Measurements from ENCODE around the gene CELSR1.

The CELSR1 gene

GRCh38 chr22:46320716-46321386, 216.6 kb downstream of the CELSR1 start:
- H2BK15ac ChIP-seq (replicated peaks; ENCODE audit: low read depth): no peak overlapping the region
- no peak overlapping the region for H3K4me2 ChIP-seq (ENCODE audit: low read length)
- H3K27ac ChIP-seq (ENCODE audit: low read depth, low read length): no peak overlapping the region
- H4K8ac ChIP-seq (ENCODE audit: low read depth, low read length): no peak overlapping the region
- no CpG with 5 or more reads among the region's 20 CpGs for WGBS (ENCODE audit: extremely low coverage, insufficient coverage, low lambda C conversion rate)
- no peak overlapping the region for H2AK5ac ChIP-seq (ENCODE audit: low read length)
- H3K4me1 ChIP-seq (ENCODE audit: control insufficient read depth, low read depth, low read length): no peaks in the 10 kb centered on the region
- H3K79me2 ChIP-seq (ENCODE audit: control insufficient read depth, insufficient read depth, low read length): peaks cover 2% of the 10 kb centered on the region
- no peak overlapping the region for H2BK120ac ChIP-seq (ENCODE audit: low read depth, low read length)
- no peak overlapping the region for H4K5ac ChIP-seq (ENCODE audit: low read length)
- no peak overlapping the region for H3K18ac ChIP-seq (ENCODE audit: low read length)
- peaks cover 25% of the 10 kb centered on the region for H3K36me3 ChIP-seq (ENCODE audit: control insufficient read depth, insufficient read depth, low read length)
- H3K27me3 ChIP-seq (ENCODE audit: insufficient read depth, low read length, poor library complexity): no peaks in the 10 kb centered on the region
- H3K4me3 ChIP-seq (ENCODE audit: low read length): no peak overlapping the region
- H3K23ac ChIP-seq (ENCODE audit: low read length): no peak overlapping the region
- H3K9ac ChIP-seq (ENCODE audit: low read length): no peak overlapping the region
- no peak overlapping the region for H3K4ac ChIP-seq (ENCODE audit: low read depth, low read length)
- no peak for DNase-seq
- no peak overlapping the region for H2BK5ac ChIP-seq (ENCODE audit: low read length)
- H3K79me1 ChIP-seq (ENCODE audit: low read length): peaks cover 13% of the 10 kb centered on the region
- no peak overlapping the region for H3K56ac ChIP-seq (ENCODE audit: low read length)

- Histone ChIP-seq H4K8ac (ENCODE audit: low read depth, low read length) (no peak overlapping the region), H3K79me2 (ENCODE audit: control insufficient read depth, insufficient read depth, low read length) (peaks cover 2% of the 10 kb centered on the region), H2BK15ac (replicated peaks; ENCODE audit: low read depth) (no peak overlapping the region), H3K36me3 (ENCODE audit: control insufficient read depth, insufficient read depth, low read length) (peaks cover 25% of the 10 kb centered on the region), H3K4me1 (ENCODE audit: control insufficient read depth, low read depth, low read length) (no peaks in the 10 kb centered on the region), H3K27ac (ENCODE audit: low read depth, low read length) (no peak overlapping the region), H3K4ac (ENCODE audit: low read depth, low read length) (no peak overlapping the region), H2BK5ac (ENCODE audit: low read length) (no peak overlapping the region), H3K4me3 (ENCODE audit: low read length) (no peak overlapping the region), H2AK5ac (ENCODE audit: low read length) (no peak overlapping the region), H3K9ac (ENCODE audit: low read length) (no peak overlapping the region), H2BK120ac (ENCODE audit: low read depth, low read length) (no peak overlapping the region), H3K27me3 (ENCODE audit: insufficient read depth, low read length, poor library complexity) (no peaks in the 10 kb centered on the region), H3K18ac (ENCODE audit: low read length) (no peak overlapping the region), H3K4me2 (ENCODE audit: low read length) (no peak overlapping the region), H3K23ac (ENCODE audit: low read length) (no peak overlapping the region), H3K79me1 (ENCODE audit: low read length) (peaks cover 13% of the 10 kb centered on the region), H4K5ac (ENCODE audit: low read length) (no peak overlapping the region), H3K56ac (ENCODE audit: low read length) (no peak overlapping the region)
- WGBS (ENCODE audit: extremely low coverage, insufficient coverage, low lambda C conversion rate): no CpG with 5 or more reads among the region's 14 CpGs
- no peak for DNase-seq
These were observed 217.2 kb downstream of the CELSR1 start for GRCh38 chr22:46320166-46320710.

- Histone ChIP-seq H3K36me3 (ENCODE audit: control insufficient read depth, insufficient read depth, low read length) (peaks cover 25% of the 10 kb centered on the region), H3K56ac (ENCODE audit: low read length) (no peak overlapping the region), H3K79me2 (ENCODE audit: control insufficient read depth, insufficient read depth, low read length) (peaks cover 2% of the 10 kb centered on the region), H3K4me2 (ENCODE audit: low read length) (no peak overlapping the region), H4K5ac (ENCODE audit: low read length) (no peak overlapping the region), H3K18ac (ENCODE audit: low read length) (no peak overlapping the region), H2BK120ac (ENCODE audit: low read depth, low read length) (no peak overlapping the region), H3K27ac (ENCODE audit: low read depth, low read length) (no peak overlapping the region), H4K8ac (ENCODE audit: low read depth, low read length) (no peak overlapping the region), H2BK5ac (ENCODE audit: low read length) (no peak overlapping the region), H2AK5ac (ENCODE audit: low read length) (no peak overlapping the region), H3K4ac (ENCODE audit: low read depth, low read length) (no peak overlapping the region), H3K9ac (ENCODE audit: low read length) (no peak overlapping the region), H3K79me1 (ENCODE audit: low read length) (peaks cover 13% of the 10 kb centered on the region), H3K4me1 (ENCODE audit: control insufficient read depth, low read depth, low read length) (no peaks in the 10 kb centered on the region), H3K27me3 (ENCODE audit: insufficient read depth, low read length, poor library complexity) (no peaks in the 10 kb centered on the region), H3K4me3 (ENCODE audit: low read length) (no peak overlapping the region), H2BK15ac (replicated peaks; ENCODE audit: low read depth) (no peak overlapping the region), H3K23ac (ENCODE audit: low read length) (no peak overlapping the region)
- no CpG with 5 or more reads among the region's 10 CpGs for WGBS (ENCODE audit: extremely low coverage, insufficient coverage, low lambda C conversion rate)
- DNase-seq: no peak
These were observed 218.1 kb downstream of the CELSR1 start for GRCh38 chr22:46319319-46319718.

- Histone ChIP-seq H3K18ac (ENCODE audit: low read length) (no peak overlapping the region), H3K23ac (ENCODE audit: low read length) (no peak overlapping the region), H3K79me1 (ENCODE audit: low read length) (peaks cover 11% of the 10 kb centered on the region), H2BK15ac (replicated peaks; ENCODE audit: low read depth) (no peak overlapping the region), H3K4me1 (ENCODE audit: control insufficient read depth, low read depth, low read length) (no peaks in the 10 kb centered on the region), H3K79me2 (ENCODE audit: control insufficient read depth, insufficient read depth, low read length) (peaks cover 2% of the 10 kb centered on the region), H3K56ac (ENCODE audit: low read length) (no peak overlapping the region), H2AK5ac (ENCODE audit: low read length) (no peak overlapping the region), H3K4me3 (ENCODE audit: low read length) (no peak overlapping the region), H3K4me2 (ENCODE audit: low read length) (no peak overlapping the region), H3K9ac (ENCODE audit: low read length) (no peak overlapping the region), H4K5ac (ENCODE audit: low read length) (no peak overlapping the region), H2BK120ac (ENCODE audit: low read depth, low read length) (no peak overlapping the region), H3K27ac (ENCODE audit: low read depth, low read length) (no peak overlapping the region), H3K4ac (ENCODE audit: low read depth, low read length) (no peak overlapping the region), H3K27me3 (ENCODE audit: insufficient read depth, low read length, poor library complexity) (no peaks in the 10 kb centered on the region), H3K36me3 (ENCODE audit: control insufficient read depth, insufficient read depth, low read length) (peaks cover 25% of the 10 kb centered on the region), H2BK5ac (ENCODE audit: low read length) (no peak overlapping the region), H4K8ac (ENCODE audit: low read depth, low read length) (no peak overlapping the region)
- WGBS (ENCODE audit: extremely low coverage, insufficient coverage, low lambda C conversion rate): no CpG with 5 or more reads among the region's 15 CpGs
- DNase-seq: no peak
These were observed 218.8 kb downstream of the CELSR1 start for GRCh38 chr22:46318576-46318975.

- no peak overlapping the region for H2BK5ac ChIP-seq (ENCODE audit: low read length)
- peaks cover 2% of the 10 kb centered on the region for H3K79me2 ChIP-seq (ENCODE audit: control insufficient read depth, insufficient read depth, low read length)
- H3K23ac ChIP-seq (ENCODE audit: low read length): no peak overlapping the region
- no peak overlapping the region for H4K5ac ChIP-seq (ENCODE audit: low read length)
- no peak overlapping the region for H3K27ac ChIP-seq (ENCODE audit: low read depth, low read length)
- no peak overlapping the region for H3K56ac ChIP-seq (ENCODE audit: low read length)
- no peak for DNase-seq
- H4K8ac ChIP-seq (ENCODE audit: low read depth, low read length): no peak overlapping the region
- no peak overlapping the region for H3K4ac ChIP-seq (ENCODE audit: low read depth, low read length)
- no peak overlapping the region for H3K9ac ChIP-seq (ENCODE audit: low read length)
- H3K27me3 ChIP-seq (ENCODE audit: insufficient read depth, low read length, poor library complexity): no peaks in the 10 kb centered on the region
- H3K4me2 ChIP-seq (ENCODE audit: low read length): no peak overlapping the region
- no peak overlapping the region for H2BK15ac ChIP-seq (replicated peaks; ENCODE audit: low read depth)
- no CpG with 5 or more reads among the region's 20 CpGs for WGBS (ENCODE audit: extremely low coverage, insufficient coverage, low lambda C conversion rate)
- no peak overlapping the region for H2AK5ac ChIP-seq (ENCODE audit: low read length)
- no peak overlapping the region for H2BK120ac ChIP-seq (ENCODE audit: low read depth, low read length)
- peaks cover 11% of the 10 kb centered on the region for H3K79me1 ChIP-seq (ENCODE audit: low read length)
- no peak overlapping the region for H3K4me3 ChIP-seq (ENCODE audit: low read length)
- H3K18ac ChIP-seq (ENCODE audit: low read length): no peak overlapping the region
- no peaks in the 10 kb centered on the region for H3K4me1 ChIP-seq (ENCODE audit: control insufficient read depth, low read depth, low read length)
- H3K36me3 ChIP-seq (ENCODE audit: control insufficient read depth, insufficient read depth, low read length): peaks cover 18% of the 10 kb centered on the region
These were observed 219.8 kb downstream of the CELSR1 start for GRCh38 chr22:46317646-46318045.

- Histone ChIP-seq H3K9ac (ENCODE audit: low read length) (no peak overlapping the region), H3K4me3 (ENCODE audit: low read length) (no peak overlapping the region), H3K79me1 (ENCODE audit: low read length) (peaks cover 11% of the 10 kb centered on the region), H3K79me2 (ENCODE audit: control insufficient read depth, insufficient read depth, low read length) (peaks cover 2% of the 10 kb centered on the region), H3K23ac (ENCODE audit: low read length) (no peak overlapping the region), H3K56ac (ENCODE audit: low read length) (no peak overlapping the region), H2BK5ac (ENCODE audit: low read length) (no peak overlapping the region), H4K5ac (ENCODE audit: low read length) (no peak overlapping the region), H3K18ac (ENCODE audit: low read length) (no peak overlapping the region), H2BK15ac (replicated peaks; ENCODE audit: low read depth) (no peak overlapping the region), H3K4ac (ENCODE audit: low read depth, low read length) (no peak overlapping the region), H2AK5ac (ENCODE audit: low read length) (no peak overlapping the region), H3K27me3 (ENCODE audit: insufficient read depth, low read length, poor library complexity) (no peaks in the 10 kb centered on the region), H3K36me3 (ENCODE audit: control insufficient read depth, insufficient read depth, low read length) (peaks cover 17% of the 10 kb centered on the region), H2BK120ac (ENCODE audit: low read depth, low read length) (no peak overlapping the region), H3K4me1 (ENCODE audit: control insufficient read depth, low read depth, low read length) (no peaks in the 10 kb centered on the region), H3K27ac (ENCODE audit: low read depth, low read length) (no peak overlapping the region), H4K8ac (ENCODE audit: low read depth, low read length) (no peak overlapping the region), H3K4me2 (ENCODE audit: low read length) (no peak overlapping the region)
- no peak for DNase-seq
- WGBS (ENCODE audit: extremely low coverage, insufficient coverage, low lambda C conversion rate): no CpG with 5 or more reads among the region's 12 CpGs
These were observed 221.4 kb downstream of the CELSR1 start for GRCh38 chr22:46315976-46316375.

All from mesendoderm (in vitro differentiated cells).